Duodenal mucosa (tissue), 2 donors: ENCODE data around the gene WRAP73.
"Not testable (repeated sequence)": the region's sequence is repeated elsewhere in the genome, so short reads cannot be mapped to it uniquely, and the experiment has no call there.

Source experiments
- H3K27ac ChIP-seq: one replicate; pipeline ENCODE4 v1.7.0; 2013; ENCODE audit warnings: low read depth, low read length
- H3K27me3 ChIP-seq, 2 donors: one replicate each; pipeline ENCODE4 v1.7.0; 2013; ENCODE audit warnings: low read length in 2 of 2, control low read depth in 1 of 2; ENCODE audit not compliant: insufficient read depth in 2 of 2, control insufficient read depth in 1 of 2
- H3K36me3 ChIP-seq, 2 donors: one replicate each; pipeline ENCODE4 v1.7.0; 2013; ENCODE audit warnings: low read length in 2 of 2, control low read depth in 1 of 2; ENCODE audit not compliant: insufficient read depth in 2 of 2, control insufficient read depth in 1 of 2
- H3K4me1 ChIP-seq, 2 donors: one replicate each; pipeline ENCODE4 v1.7.0; 2013; ENCODE audit warnings: low read length in 2 of 2, control low read depth in 1 of 2; ENCODE audit not compliant: insufficient read depth in 2 of 2, control insufficient read depth in 1 of 2
- H3K4me3 ChIP-seq, 2 donors: one replicate each; pipeline ENCODE4 v1.7.0; 2013; ENCODE audit warnings: low read length in 2 of 2, low read depth in 1 of 2
- H3K9ac ChIP-seq, 2 donors: one replicate each; pipeline ENCODE4 v1.7.0; 2013; ENCODE audit warnings: low read length in 2 of 2, low read depth in 1 of 2
- H3K9me3 ChIP-seq, 2 donors: one replicate each; pipeline ENCODE4 v1.7.0; 2013; ENCODE audit warnings: low read length in 2 of 2, control low read depth in 1 of 2; ENCODE audit not compliant: control insufficient read depth in 1 of 2

WRAP73 gene

GRCh38 chr1:3624200-3625136 is 25.4 kb downstream of the WRAP73 start, which contains the start of gene TPRG1L:
Gene TPRG1L, plus strand, starts transcription at chr1:3625015. Its CDS starts 58 bp downstream, at chr1:3625073.
- Histone ChIP-seq H3K27ac (peak within 1 kb of the TSS; percentile 82), H3K36me3 (peaks cover 20 to 21% of the 10 kb centered on the region in 2 donors), H3K9me3 (no peaks in the 10 kb centered on the region), H3K4me1 (peaks cover 23 to 24% of the 10 kb centered on the region in 2 donors), H3K27me3 (no peaks in the 10 kb centered on the region), H3K4me3 (peak within 1 kb of the TSS; percentile 78 to 95), H3K9ac (peak within 1 kb of the TSS; percentile 55 to 71)

- peaks cover 14 to 15% of the 10 kb centered on the region in 2 donors for H3K36me3 ChIP-seq
- peaks cover 24 to 31% of the 10 kb centered on the region in 2 donors for H3K4me1 ChIP-seq
- H3K9me3 ChIP-seq: no peaks in the 10 kb centered on the region
- H3K4me3 ChIP-seq: peak overlapping the region; percentile 78 to 95
- no peaks in the 10 kb centered on the region for H3K27me3 ChIP-seq
- peak overlapping the region; percentile 55 to 61 for H3K9ac ChIP-seq
- H3K27ac ChIP-seq: no peak overlapping the region
Observed at GRCh38 chr1:3623441-3624199, 26.3 kb downstream of the WRAP73 start.

GRCh38 chr1:3622102-3622501 is 27.8 kb downstream of the WRAP73 start:
- H3K27me3 ChIP-seq, H3K9me3 ChIP-seq, H3K27ac ChIP-seq, H3K4me3 ChIP-seq, H3K9ac ChIP-seq, H3K36me3 ChIP-seq: not testable (repeated sequence)
- peaks cover 24 to 32% of the 10 kb centered on the region in 2 donors for H3K4me1 ChIP-seq

GRCh38 chr1:3621151-3621671 is 28.7 kb downstream of the WRAP73 start:
- not testable (repeated sequence) for H3K36me3 ChIP-seq, H3K4me3 ChIP-seq, H3K27me3 ChIP-seq, H3K27ac ChIP-seq, H3K9me3 ChIP-seq, H3K9ac ChIP-seq
- peaks cover 24 to 28% of the 10 kb centered on the region in 2 donors for H3K4me1 ChIP-seq

- Histone ChIP-seq H3K9ac (no peak overlapping the region), H3K36me3 (no peaks in the 10 kb centered on the region), H3K9me3 (no peaks in the 10 kb centered on the region), H3K4me3 (no peak overlapping the region), H3K4me1 (peaks cover 20 to 23% of the 10 kb centered on the region in 2 donors), H3K27ac (no peak overlapping the region), H3K27me3 (no peaks in the 10 kb centered on the region)
Observed at GRCh38 chr1:3620708-3621107, 29.2 kb downstream of the WRAP73 start.

- Histone ChIP-seq H3K36me3 (no peaks in the 10 kb centered on the region), H3K27me3 (no peaks in the 10 kb centered on the region), H3K27ac (no peak overlapping the region), H3K4me3 (no peak overlapping the region), H3K9ac (no peak overlapping the region), H3K4me1 (peaks cover 14 to 22% of the 10 kb centered on the region in 2 donors), H3K9me3 (no peaks in the 10 kb centered on the region)
Observed at GRCh38 chr1:3618881-3619671, 30.8 kb downstream of the WRAP73 start.

GRCh38 chr1:3618531-3618880 is 31.4 kb downstream of the WRAP73 start:
- Histone ChIP-seq H3K9ac (no peak overlapping the region), H3K9me3 (no peaks in the 10 kb centered on the region), H3K36me3 (no peaks in the 10 kb centered on the region), H3K27me3 (no peaks in the 10 kb centered on the region), H3K4me1 (peaks cover 8 to 17% of the 10 kb centered on the region in 2 donors), H3K27ac (no peak overlapping the region), H3K4me3 (no peak overlapping the region)

- Histone ChIP-seq H3K27me3 (peaks cover 0 to under 1% of the 10 kb centered on the region in 2 donors), H3K27ac (no peak overlapping the region), H3K4me1 (peaks cover 4 to 10% of the 10 kb centered on the region in 2 donors), H3K9ac (no peak overlapping the region), H3K36me3 (no peaks in the 10 kb centered on the region), H3K9me3 (no peaks in the 10 kb centered on the region), H3K4me3 (no peak overlapping the region)
Observed at GRCh38 chr1:3617806-3618345, 32.0 kb downstream of the WRAP73 start.

- no peak overlapping the region for H3K4me3 ChIP-seq
- peaks cover 0 to 3% of the 10 kb centered on the region in 2 donors for H3K27me3 ChIP-seq
- H3K27ac ChIP-seq: no peak overlapping the region
- H3K9me3 ChIP-seq: no peaks in the 10 kb centered on the region
- no peak overlapping the region for H3K9ac ChIP-seq
- peaks cover 6 to 9% of the 10 kb centered on the region in 2 donors for H3K4me1 ChIP-seq
- no peaks in the 10 kb centered on the region for H3K36me3 ChIP-seq
Observed at GRCh38 chr1:3616861-3617260, 33.0 kb downstream of the WRAP73 start.
